Gastrocnemius medialis (tissue), 4 donors: Measurements from ENCODE around the gene SRPK3.

Experiments
- CTCF ChIP-seq, 5 experiments: fragments of 450-650 bp in 3 of 5; fragments of 200-600 bp in 2 of 5; sonication (generic) in 2 of 5; IDR thresholded peaks in 4 of 5; conservative IDR thresholded peaks in 1 of 5; 1 replicate in 4 of 5; 2 replicates in 1 of 5; pipeline ENCODE4 v1.5.1; 2016 to 2019; ENCODE audit warnings: antibody characterized with exemption in 5 of 5, mild to moderate bottlenecking in 3 of 5, moderate library complexity in 3 of 5
- POLR2A ChIP-seq, 2 donors: fragments of 450-650 bp; IDR thresholded peaks; one replicate each; pipeline ENCODE4 v1.6.1; 2017; ENCODE audit warnings: antibody characterized with exemption in 2 of 2, mild to moderate bottlenecking in 2 of 2, moderate library complexity in 2 of 2

GRCh38 chrX:153755136-153755535 lies 25.7 kb upstream of the SRPK3 start:
- no peak for TF ChIP-seq CTCF (IDR thresholded peaks at IDR 0.05 in 4 of 5, conservative IDR thresholded peaks at IDR 0.05 in 1 of 5)
- TF ChIP-seq POLR2A (IDR thresholded peaks at IDR 0.05): no peak
